GM12878 (cell line): ENCODE data around the gene SLX4IP. TPM values are rescaled to one million over a fixed set of nuclear protein-coding genes. Genes with fewer than 3 reads are reported as not detected.
A peak's percentile ranks its signal among the peaks of the same experiment; 100 is the strongest.

Experiments
- CBFB ChIP-seq: IDR thresholded peaks from 2 replicates; pipeline ENCODE4 v1.6.1; 2016; ENCODE audit warnings: antibody characterized with exemption, low read depth
- JUNB ChIP-seq: IDR thresholded peaks from 2 replicates; pipeline ENCODE4 v1.6.1; 2016; ENCODE audit warnings: antibody characterized with exemption, mild to moderate bottlenecking
- KLF5 ChIP-seq: fragments of 450-650 bp; IDR thresholded peaks from 2 replicates; pipeline ENCODE4 v1.6.1; 2014; ENCODE audit warnings: mild to moderate bottlenecking; ENCODE audit not compliant: partially characterized antibody
- MTA2 ChIP-seq: fragments of 450-650 bp; IDR thresholded peaks from 2 replicates; pipeline ENCODE4 v1.6.1; 2016; ENCODE audit warnings: low read depth, mild to moderate bottlenecking, moderate library complexity
- MYB ChIP-seq: fragments of 150-350 bp; IDR thresholded peaks from 2 replicates; pipeline ENCODE4 v1.6.1; 2014; ENCODE audit warnings: mild to moderate bottlenecking, low read depth, low read length, borderline replicate concordance
- RAD21 ChIP-seq: IDR thresholded peaks from 2 replicates; pipeline ENCODE4 v1.6.1; 2011; ENCODE audit warnings: mild to moderate bottlenecking, low read depth, low read length, moderate library complexity; ENCODE audit not compliant: insufficient read depth
- RB1 ChIP-seq: fragments of 450-650 bp; formaldehyde crosslinking; IDR thresholded peaks from 2 replicates; pipeline ENCODE4 v1.6.1; 2017; ENCODE audit warnings: mild to moderate bottlenecking, borderline replicate concordance
- STAT1 ChIP-seq: fragments of 450-650 bp; conservative IDR thresholded peaks from 2 replicates; pipeline ENCODE4 v1.6.1; 2014; ENCODE audit warnings: antibody characterized with exemption, mild to moderate bottlenecking
- TCF3 ChIP-seq: IDR thresholded peaks from 2 replicates; pipeline ENCODE4 v1.6.1; 2012; ENCODE audit warnings: low read depth, mild to moderate bottlenecking, low read length, borderline replicate concordance; ENCODE audit not compliant: insufficient read depth
- TCF7 ChIP-seq: IDR thresholded peaks from 2 replicates; pipeline ENCODE4 v1.6.1; 2014; ENCODE audit warnings: antibody characterized with exemption, borderline replicate concordance
- YY1 ChIP-seq: IDR thresholded peaks from 2 replicates; pipeline ENCODE4 v1.6.1; 2011; ENCODE audit warnings: low read depth, mild to moderate bottlenecking, low read length
- polyA plus RNA-seq, 11 experiments: library from polyadenylated mRNA; depleted of rRNA in 4 of 11; unstranded in 6 of 11; stranded (reverse) in 5 of 11; fragments of >200 nt; fragmentation: Nextera tagmentation in 4 of 11; fragmentation: Illumina TruSeq in 1 of 11; extraction: Ambion mirVana in 4 of 11; extraction: Trizol in 1 of 11; gene quantifications; 1 replicate in 1 of 11; 2 replicates in 10 of 11; pipeline versions ENCODE4 v1.2.1 to v1.2.3, GENCODE V29; 2011 to 2016; ENCODE audit warnings: inconsistent platforms in 2 of 11, missing spikeins in 2 of 11, low read depth in 1 of 11
- total RNA-seq, 4 experiments: library from RNA; depleted of rRNA in 3 of 4; stranded (reverse); fragments of >200 nt in 3 of 4; fragmentation: Illumina TruSeq in 1 of 4; extraction: Trizol in 1 of 4; gene quantifications; 2 replicates each; pipeline versions ENCODE4 v1.2.1 to v1.2.3, GENCODE V29; 2013 to 2021
- TF ChIP-seq, protein P1 (sequence below): fragments of 450-650 bp; conservative IDR thresholded peaks from 2 replicates; pipeline ENCODE4 v1.6.1; 2017; ENCODE audit warnings: mild to moderate bottlenecking, moderate library complexity
- TF ChIP-seq, protein P2 (sequence below): fragments of 450-650 bp; IDR thresholded peaks from 2 replicates; pipeline ENCODE4 v1.6.1; 2017; ENCODE audit warnings: mild to moderate bottlenecking, low read depth, inconsistent platforms; ENCODE audit not compliant: poor library complexity, severe bottlenecking
- TF ChIP-seq, protein P3 (sequence below): fragments of 450-650 bp; IDR thresholded peaks from 2 replicates; pipeline ENCODE4 v1.6.1; 2017; ENCODE audit warnings: mild to moderate bottlenecking
- TF ChIP-seq, protein P4 (sequence below): fragments of 450-650 bp; IDR thresholded peaks from 2 replicates; pipeline ENCODE4 v1.6.1; 2016; ENCODE audit warnings: mild to moderate bottlenecking
- TF ChIP-seq, protein P5 (sequence below): fragments of 450-650 bp; IDR thresholded peaks from 2 replicates; pipeline ENCODE4 v1.6.1; 2018; ENCODE audit warnings: mild to moderate bottlenecking, low read depth, moderate library complexity; ENCODE audit not compliant: partially characterized antibody

SLX4IP gene
- total and polyA plus RNA-seq, 10 of the 15 experiments (the other 5 are each of a cell fraction or from before 2014, with no cell fraction given), result 2.2 to 11.0 (median 6.3) TPM

DNA sequence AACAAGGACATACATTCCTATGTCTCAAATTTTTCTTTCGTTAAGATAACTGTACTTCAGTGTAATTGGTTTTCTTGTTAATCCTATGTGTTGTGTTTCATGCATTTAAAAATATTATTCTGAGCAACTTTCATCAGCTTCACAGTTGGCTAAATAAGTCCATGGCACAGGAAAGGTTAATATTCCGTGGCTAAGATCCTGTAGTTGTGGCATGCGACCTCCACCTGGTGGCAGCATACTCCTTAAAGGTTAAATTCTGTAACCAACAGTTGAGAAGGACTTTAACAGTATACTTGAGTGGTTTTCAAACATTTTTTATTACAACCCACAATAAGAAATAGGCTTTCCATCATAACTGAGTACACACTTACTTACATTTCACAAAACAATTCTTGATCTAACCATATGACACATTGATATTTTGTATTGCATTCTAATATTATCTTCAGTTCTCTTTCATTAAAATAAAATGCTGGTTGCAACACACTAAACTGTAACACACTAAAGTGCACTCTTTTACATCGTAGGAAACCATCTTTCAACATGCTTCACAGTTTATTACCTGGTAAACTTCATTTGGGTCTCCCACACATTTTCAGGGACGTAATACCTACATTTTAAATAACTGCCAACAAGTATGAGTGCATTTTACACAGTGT is 118.3 kb downstream of the SLX4IP start (continued):
- TF ChIP-seq, protein P1, sequence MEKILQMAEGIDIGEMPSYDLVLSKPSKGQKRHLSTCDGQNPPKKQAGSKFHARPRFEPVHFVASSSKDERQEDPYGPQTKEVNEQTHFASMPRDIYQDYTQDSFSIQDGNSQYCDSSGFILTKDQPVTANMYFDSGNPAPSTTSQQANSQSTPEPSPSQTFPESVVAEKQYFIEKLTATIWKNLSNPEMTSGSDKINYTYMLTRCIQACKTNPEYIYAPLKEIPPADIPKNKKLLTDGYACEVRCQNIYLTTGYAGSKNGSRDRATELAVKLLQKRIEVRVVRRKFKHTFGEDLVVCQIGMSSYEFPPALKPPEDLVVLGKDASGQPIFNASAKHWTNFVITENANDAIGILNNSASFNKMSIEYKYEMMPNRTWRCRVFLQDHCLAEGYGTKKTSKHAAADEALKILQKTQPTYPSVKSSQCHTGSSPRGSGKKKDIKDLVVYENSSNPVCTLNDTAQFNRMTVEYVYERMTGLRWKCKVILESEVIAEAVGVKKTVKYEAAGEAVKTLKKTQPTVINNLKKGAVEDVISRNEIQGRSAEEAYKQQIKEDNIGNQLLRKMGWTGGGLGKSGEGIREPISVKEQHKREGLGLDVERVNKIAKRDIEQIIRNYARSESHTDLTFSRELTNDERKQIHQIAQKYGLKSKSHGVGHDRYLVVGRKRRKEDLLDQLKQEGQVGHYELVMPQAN, result no peak
- TF ChIP-seq MTA2 (no peak), JUNB (no peak), TCF7 (no peak), MYB (no peak), YY1 (peak; percentile 54; the same call in 1 of the 2 replicates), RAD21 (peak; percentile 94), TCF3 (no peak), KLF5 (no peak), RB1 (no peak), STAT1 (no peak), CBFB (0 out of 2 replicates have a peak, but pooled peaks have one; percentile 28)
- TF ChIP-seq, protein P2, sequence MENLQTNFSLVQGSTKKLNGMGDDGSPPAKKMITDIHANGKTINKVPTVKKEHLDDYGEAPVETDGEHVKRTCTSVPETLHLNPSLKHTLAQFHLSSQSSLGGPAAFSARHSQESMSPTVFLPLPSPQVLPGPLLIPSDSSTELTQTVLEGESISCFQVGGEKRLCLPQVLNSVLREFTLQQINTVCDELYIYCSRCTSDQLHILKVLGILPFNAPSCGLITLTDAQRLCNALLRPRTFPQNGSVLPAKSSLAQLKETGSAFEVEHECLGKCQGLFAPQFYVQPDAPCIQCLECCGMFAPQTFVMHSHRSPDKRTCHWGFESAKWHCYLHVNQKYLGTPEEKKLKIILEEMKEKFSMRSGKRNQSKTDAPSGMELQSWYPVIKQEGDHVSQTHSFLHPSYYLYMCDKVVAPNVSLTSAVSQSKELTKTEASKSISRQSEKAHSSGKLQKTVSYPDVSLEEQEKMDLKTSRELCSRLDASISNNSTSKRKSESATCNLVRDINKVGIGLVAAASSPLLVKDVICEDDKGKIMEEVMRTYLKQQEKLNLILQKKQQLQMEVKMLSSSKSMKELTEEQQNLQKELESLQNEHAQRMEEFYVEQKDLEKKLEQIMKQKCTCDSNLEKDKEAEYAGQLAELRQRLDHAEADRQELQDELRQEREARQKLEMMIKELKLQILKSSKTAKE, result no peak
- TF ChIP-seq, protein P3, sequence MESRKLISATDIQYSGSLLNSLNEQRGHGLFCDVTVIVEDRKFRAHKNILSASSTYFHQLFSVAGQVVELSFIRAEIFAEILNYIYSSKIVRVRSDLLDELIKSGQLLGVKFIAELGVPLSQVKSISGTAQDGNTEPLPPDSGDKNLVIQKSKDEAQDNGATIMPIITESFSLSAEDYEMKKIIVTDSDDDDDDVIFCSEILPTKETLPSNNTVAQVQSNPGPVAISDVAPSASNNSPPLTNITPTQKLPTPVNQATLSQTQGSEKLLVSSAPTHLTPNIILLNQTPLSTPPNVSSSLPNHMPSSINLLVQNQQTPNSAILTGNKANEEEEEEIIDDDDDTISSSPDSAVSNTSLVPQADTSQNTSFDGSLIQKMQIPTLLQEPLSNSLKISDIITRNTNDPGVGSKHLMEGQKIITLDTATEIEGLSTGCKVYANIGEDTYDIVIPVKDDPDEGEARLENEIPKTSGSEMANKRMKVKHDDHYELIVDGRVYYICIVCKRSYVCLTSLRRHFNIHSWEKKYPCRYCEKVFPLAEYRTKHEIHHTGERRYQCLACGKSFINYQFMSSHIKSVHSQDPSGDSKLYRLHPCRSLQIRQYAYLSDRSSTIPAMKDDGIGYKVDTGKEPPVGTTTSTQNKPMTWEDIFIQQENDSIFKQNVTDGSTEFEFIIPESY, result no peak
- TF ChIP-seq, protein P4, sequence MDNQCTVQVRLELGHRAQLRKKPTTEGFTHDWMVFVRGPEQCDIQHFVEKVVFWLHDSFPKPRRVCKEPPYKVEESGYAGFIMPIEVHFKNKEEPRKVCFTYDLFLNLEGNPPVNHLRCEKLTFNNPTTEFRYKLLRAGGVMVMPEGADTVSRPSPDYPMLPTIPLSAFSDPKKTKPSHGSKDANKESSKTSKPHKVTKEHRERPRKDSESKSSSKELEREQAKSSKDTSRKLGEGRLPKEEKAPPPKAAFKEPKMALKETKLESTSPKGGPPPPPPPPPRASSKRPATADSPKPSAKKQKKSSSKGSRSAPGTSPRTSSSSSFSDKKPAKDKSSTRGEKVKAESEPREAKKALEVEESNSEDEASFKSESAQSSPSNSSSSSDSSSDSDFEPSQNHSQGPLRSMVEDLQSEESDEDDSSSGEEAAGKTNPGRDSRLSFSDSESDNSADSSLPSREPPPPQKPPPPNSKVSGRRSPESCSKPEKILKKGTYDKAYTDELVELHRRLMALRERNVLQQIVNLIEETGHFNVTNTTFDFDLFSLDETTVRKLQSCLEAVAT, result no peak
- TF ChIP-seq, protein P5, sequence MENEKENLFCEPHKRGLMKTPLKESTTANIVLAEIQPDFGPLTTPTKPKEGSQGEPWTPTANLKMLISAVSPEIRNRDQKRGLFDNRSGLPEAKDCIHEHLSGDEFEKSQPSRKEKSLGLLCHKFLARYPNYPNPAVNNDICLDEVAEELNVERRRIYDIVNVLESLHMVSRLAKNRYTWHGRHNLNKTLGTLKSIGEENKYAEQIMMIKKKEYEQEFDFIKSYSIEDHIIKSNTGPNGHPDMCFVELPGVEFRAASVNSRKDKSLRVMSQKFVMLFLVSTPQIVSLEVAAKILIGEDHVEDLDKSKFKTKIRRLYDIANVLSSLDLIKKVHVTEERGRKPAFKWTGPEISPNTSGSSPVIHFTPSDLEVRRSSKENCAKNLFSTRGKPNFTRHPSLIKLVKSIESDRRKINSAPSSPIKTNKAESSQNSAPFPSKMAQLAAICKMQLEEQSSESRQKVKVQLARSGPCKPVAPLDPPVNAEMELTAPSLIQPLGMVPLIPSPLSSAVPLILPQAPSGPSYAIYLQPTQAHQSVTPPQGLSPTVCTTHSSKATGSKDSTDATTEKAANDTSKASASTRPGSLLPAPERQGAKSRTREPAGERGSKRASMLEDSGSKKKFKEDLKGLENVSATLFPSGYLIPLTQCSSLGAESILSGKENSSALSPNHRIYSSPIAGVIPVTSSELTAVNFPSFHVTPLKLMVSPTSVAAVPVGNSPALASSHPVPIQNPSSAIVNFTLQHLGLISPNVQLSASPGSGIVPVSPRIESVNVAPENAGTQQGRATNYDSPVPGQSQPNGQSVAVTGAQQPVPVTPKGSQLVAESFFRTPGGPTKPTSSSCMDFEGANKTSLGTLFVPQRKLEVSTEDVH, result no peak
